MM.1S (cell line): ENCODE data around the gene IGIP.

Source experiments
- DNase-seq: peaks from one replicate; pipeline ENCODE4 v3.0.0-alpha.2; 2015
- H2AFZ ChIP-seq: fragments of 300-600 bp; sonication (generic); 2 replicates; pipeline ENCODE4 v1.6.0; 2016; ENCODE audit warnings: antibody characterized with exemption, low read length
- H3F3A ChIP-seq: fragments of 300-600 bp; sonication (generic); 2 replicates; pipeline ENCODE4 v1.6.1; 2016; ENCODE audit warnings: mild to moderate bottlenecking, antibody characterized with exemption, low read length, moderate library complexity, mixed read lengths; ENCODE audit not compliant: insufficient read depth
- H3K27ac ChIP-seq: fragments of 300-600 bp; sonication (generic); 2 replicates; pipeline ENCODE4 v1.5.1; 2016; ENCODE audit warnings: mild to moderate bottlenecking, low read length
- H3K27me3 ChIP-seq: fragments of 300-600 bp; sonication (generic); replicated peaks from 2 replicates; pipeline ENCODE4 v1.6.0; 2016; ENCODE audit warnings: low read length; ENCODE audit not compliant: insufficient read depth
- H3K36me3 ChIP-seq: fragments of 300-600 bp; sonication (generic); replicated peaks from 2 replicates; pipeline ENCODE4 v1.6.1; 2016; ENCODE audit warnings: mild to moderate bottlenecking, low read length, mixed read lengths; ENCODE audit not compliant: insufficient read depth
- H3K4me1 ChIP-seq: fragments of 300-600 bp; sonication (generic); 2 replicates; pipeline ENCODE4 v1.6.1; 2016; ENCODE audit warnings: low read length, mixed read lengths
- H3K4me2 ChIP-seq: fragments of 300-600 bp; sonication (generic); 2 replicates; pipeline ENCODE4 v1.6.0; 2016; ENCODE audit warnings: low read depth, low read length
- H3K4me3 ChIP-seq: fragments of 300-600 bp; sonication (generic); 2 replicates; pipeline ENCODE4 v1.5.1; 2016; ENCODE audit warnings: low read length, mixed read lengths
- H3K79me2 ChIP-seq: fragments of 300-600 bp; sonication (generic); 2 replicates; pipeline ENCODE4 v1.6.1; 2016; ENCODE audit warnings: mixed run types, low read length, mixed read lengths
- H3K9ac ChIP-seq: fragments of 300-600 bp; sonication (generic); 2 replicates; pipeline ENCODE4 v1.6.1; 2016; ENCODE audit warnings: low read length, mixed read lengths
- H3K9me2 ChIP-seq: fragments of 300-600 bp; sonication (generic); replicated peaks from 2 replicates; pipeline ENCODE4 v1.6.1; 2016; ENCODE audit warnings: mild to moderate bottlenecking, low read length, mixed read lengths; ENCODE audit not compliant: insufficient read depth
- H3K9me3 ChIP-seq: fragments of 300-600 bp; sonication (generic); replicated peaks from 2 replicates; pipeline ENCODE4 v1.6.1; 2016; ENCODE audit warnings: mild to moderate bottlenecking, low read length, mixed read lengths; ENCODE audit not compliant: insufficient read depth
- H4K20me1 ChIP-seq: fragments of 300-600 bp; sonication (generic); 2 replicates; pipeline ENCODE4 v1.6.1; 2016; ENCODE audit warnings: mild to moderate bottlenecking, low read length, moderate library complexity, mixed read lengths; ENCODE audit not compliant: insufficient read depth
- CTCF ChIP-seq: fragments of 300-600 bp; sonication (generic); IDR thresholded peaks from 2 replicates; pipeline ENCODE4 v1.5.1; 2016; ENCODE audit warnings: antibody characterized with exemption, low read length, mixed read lengths
- EZH2 ChIP-seq: fragments of 300-600 bp; sonication (generic); optimal IDR thresholded peaks from 2 replicates; pipeline ENCODE3; 2017; ENCODE audit warnings: low read depth, mild to moderate bottlenecking, antibody characterized with exemption, low read length, mixed read lengths
- EZH2phosphoT487 ChIP-seq: fragments of 300-600 bp; sonication (generic); IDR thresholded peaks from 2 replicates; pipeline ENCODE4 v1.6.1; 2018; ENCODE audit warnings: antibody characterized with exemption, low read length

Gene IGIP

GRCh38 chr5:140111011-140111858 lies 14.5 kb upstream of the IGIP start:
- Histone ChIP-seq H3K4me2 (no peak overlapping the region), H3K4me1 (peaks cover 18% of the 10 kb centered on the region), H3K9me2 (no peaks in the 10 kb centered on the region), H3F3A (peaks cover 16% of the 10 kb centered on the region), H3K27ac (no peak overlapping the region), H3K36me3 (no peaks in the 10 kb centered on the region), H2AFZ (no peak overlapping the region), H3K9ac (no peak overlapping the region), H3K9me3 (no peaks in the 10 kb centered on the region), H3K79me2 (peaks cover 74% of the 10 kb centered on the region), H3K27me3 (no peaks in the 10 kb centered on the region), H3K4me3 (no peak overlapping the region), H4K20me1 (no peaks in the 10 kb centered on the region)
- TF ChIP-seq EZH2 (no peak), EZH2phosphoT487 (no peak), CTCF (no peak)
- no peak for DNase-seq

- Histone ChIP-seq H3K9me2 (no peaks in the 10 kb centered on the region), H3K36me3 (no peaks in the 10 kb centered on the region), H3K27ac (no peak overlapping the region), H3K9me3 (no peaks in the 10 kb centered on the region), H3K27me3 (no peaks in the 10 kb centered on the region), H3F3A (peaks cover 9% of the 10 kb centered on the region), H3K79me2 (peaks cover 76% of the 10 kb centered on the region), H3K9ac (no peak overlapping the region), H3K4me3 (no peak overlapping the region), H2AFZ (no peak overlapping the region), H3K4me1 (peaks cover 14% of the 10 kb centered on the region), H4K20me1 (no peaks in the 10 kb centered on the region), H3K4me2 (no peak overlapping the region)
- no peak for DNase-seq
- TF ChIP-seq EZH2phosphoT487 (no peak), EZH2 (no peak), CTCF (no peak)
Measured at GRCh38 chr5:140111859-140112551, 13.7 kb upstream of the IGIP start.

GRCh38 chr5:140112685-140113179 lies 13.0 kb upstream of the IGIP start:
- Histone ChIP-seq H3F3A (peaks cover 5% of the 10 kb centered on the region; the same call in 1 of the 2 replicates), H3K27ac (no peak overlapping the region), H3K9me3 (no peaks in the 10 kb centered on the region), H4K20me1 (peaks cover 5% of the 10 kb centered on the region; the same call in 1 of the 2 replicates), H2AFZ (no peak overlapping the region), H3K4me3 (no peak overlapping the region), H3K79me2 (peaks cover 76% of the 10 kb centered on the region), H3K4me1 (peaks cover 12% of the 10 kb centered on the region; the same call in 1 of the 2 replicates), H3K9me2 (no peaks in the 10 kb centered on the region), H3K9ac (no peak overlapping the region), H3K27me3 (no peaks in the 10 kb centered on the region), H3K4me2 (peak overlapping the region; percentile 100), H3K36me3 (no peaks in the 10 kb centered on the region)
- TF ChIP-seq EZH2 = no peak
- no peak for TF ChIP-seq EZH2phosphoT487
- no peak for TF ChIP-seq CTCF
- no peak for DNase-seq
